CD4-positive, alpha-beta T cell treated with Interleukin-10 for 1 hour (primary cell): ENCODE data around the gene ZNF143.

Source experiments
- DNase-seq: peaks from one replicate; pipeline ENCODE4 v3.0.0-alpha.2; 2020

Gene ZNF143

DNA sequence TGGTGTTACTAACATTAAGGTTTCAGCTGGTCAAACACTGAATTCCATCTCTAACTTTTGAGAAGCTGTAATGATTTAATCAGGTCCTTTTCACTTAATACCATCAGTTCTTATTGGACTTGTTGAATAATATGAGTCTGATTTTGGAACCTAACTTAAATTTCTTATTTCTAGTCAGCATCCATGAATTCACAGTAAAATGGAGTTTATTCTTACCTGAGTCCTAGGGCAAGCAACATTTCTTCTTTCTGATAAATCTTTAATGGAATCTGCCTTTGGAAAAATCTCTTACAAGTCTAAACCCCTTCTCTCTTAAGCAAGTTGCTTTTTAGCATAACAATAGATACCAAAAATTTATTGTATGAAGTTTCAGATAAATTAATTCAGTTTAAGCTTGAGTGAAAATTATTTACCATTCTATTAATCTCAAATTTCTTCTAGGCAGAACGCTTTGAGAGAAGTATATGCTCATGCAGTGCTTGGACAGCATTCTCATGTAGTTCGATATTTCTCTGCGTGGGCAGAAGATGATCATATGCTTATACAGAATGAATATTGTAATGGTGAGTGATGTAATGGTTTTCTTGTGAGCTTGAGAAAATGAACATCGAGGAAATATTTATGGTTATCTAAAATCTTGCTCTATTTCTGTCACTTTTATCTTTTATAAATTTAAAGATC lies 116.0 kb downstream of the ZNF143 start:
- peak; percentile 22 for DNase-seq

DNA sequence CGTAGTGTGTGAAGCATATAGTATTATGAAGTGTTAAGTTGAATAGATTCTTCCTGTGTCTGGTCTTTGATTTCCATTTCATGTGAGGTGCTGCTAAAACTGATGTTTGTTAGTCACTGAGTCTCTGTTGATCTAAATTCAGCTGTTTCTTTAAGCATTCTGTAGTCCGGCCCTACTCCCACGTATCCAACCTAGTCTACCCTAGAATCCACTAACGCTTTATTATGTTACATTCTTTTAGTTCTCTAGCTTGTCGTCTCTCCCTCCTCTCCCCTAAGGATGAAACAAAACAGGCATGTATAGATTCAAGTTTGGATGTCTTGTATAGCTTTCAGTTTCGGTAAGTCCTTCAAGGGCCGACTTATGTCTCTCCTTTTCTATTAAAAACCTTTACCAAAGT lies 116.7 kb downstream of the ZNF143 start:
- DNase-seq, result peak; percentile 44
